CD4-positive, alpha-beta T cell treated with Interleukin-2 at 100 ng/mL for 4 hours (primary cell): ENCODE results near the gene OTUD3.

Experiments
- DNase-seq: peaks from one replicate; pipeline ENCODE4 v3.0.0-alpha.2; 2020; ENCODE audit warnings: low spot score

Gene OTUD3

DNA sequence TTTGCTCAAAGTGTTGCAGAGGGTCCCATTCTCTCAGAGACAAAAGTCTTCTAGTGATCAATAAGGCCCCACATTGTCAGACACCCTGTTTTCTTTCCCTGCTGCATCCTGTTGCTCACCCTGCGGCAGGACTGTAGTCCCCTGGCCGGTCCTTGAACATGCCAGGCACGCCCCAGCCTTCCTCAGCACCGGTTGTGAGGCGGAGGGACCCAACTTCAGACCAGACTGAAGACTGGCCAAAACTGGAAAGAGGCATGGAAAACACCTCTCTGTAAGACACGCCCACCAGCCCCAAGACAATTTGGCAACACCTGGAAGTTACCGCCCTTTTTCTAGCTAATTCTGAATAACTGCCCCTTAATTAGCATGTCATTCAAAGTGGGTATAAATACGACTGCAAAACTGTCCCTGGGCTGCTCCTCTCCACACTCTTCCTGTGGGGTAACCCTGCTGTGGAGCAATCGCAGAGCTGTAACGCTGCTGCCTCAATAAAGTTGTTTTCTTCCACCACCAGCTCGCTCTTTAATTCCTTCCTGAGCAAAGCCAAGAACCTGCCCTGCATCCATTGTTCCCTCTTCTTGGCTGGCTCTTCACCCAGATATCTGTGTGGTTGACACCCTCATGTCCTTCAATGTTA lies 73.5 kb downstream of the OTUD3 start:
- no peak for DNase-seq

DNA sequence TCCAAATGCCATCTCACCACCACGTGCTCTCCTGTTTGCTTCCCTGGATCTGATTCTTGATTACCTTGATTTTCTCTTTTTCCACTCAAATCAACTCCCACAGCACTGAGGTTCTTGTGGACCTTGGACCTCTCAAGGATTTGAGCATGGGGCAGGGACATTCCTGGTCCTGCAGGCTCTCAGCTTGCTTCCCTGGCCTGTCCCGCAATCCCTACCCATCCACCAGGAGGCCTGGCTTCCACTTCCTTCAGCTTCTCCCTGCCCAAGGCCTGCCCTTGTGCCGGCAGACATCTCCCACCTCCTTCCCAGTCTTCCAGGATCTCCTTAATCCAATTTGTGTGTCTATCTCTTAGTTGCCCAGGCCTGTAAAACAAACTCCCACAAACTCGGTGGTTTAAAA lies 75.6 kb downstream of the OTUD3 start:
- no peak for DNase-seq

DNA sequence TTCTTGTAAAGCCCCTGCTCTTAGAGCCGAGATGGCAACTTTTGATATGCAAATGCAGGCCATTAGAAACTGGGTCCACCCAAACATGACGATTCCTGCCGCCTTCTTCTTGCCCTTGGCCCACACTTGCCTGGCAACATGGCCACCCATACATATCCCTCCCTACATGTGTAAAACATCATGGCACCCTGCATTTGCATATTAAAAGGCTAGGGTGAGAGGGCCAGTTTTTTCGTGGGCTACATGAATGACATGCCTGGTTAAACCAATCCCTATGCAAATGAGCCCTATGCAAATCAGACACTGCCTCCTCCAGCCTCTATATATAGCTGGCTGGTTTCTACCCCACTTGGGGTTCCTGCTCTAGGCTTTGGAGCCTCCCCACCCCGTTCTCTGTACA lies 78.4 kb downstream of the OTUD3 start:
- DNase-seq = no peak
